HG02970 (cell line): ENCODE data around the gene SDHAF3.
"Not testable (repeated sequence)": the region's sequence is repeated elsewhere in the genome, so short reads cannot be mapped to it uniquely, and the experiment has no call there.

ENCODE experiments used
- ATAC-seq: cut with Tn5 transposase; IDR thresholded peaks from one replicate; pipeline ENCODE4 v1.9.1; 2021; ENCODE audit warnings: mild to moderate bottlenecking, moderate library complexity, moderate number of reproducible peaks; ENCODE audit not compliant: unreplicated experiment, low FRiP score

SDHAF3 gene

DNA sequence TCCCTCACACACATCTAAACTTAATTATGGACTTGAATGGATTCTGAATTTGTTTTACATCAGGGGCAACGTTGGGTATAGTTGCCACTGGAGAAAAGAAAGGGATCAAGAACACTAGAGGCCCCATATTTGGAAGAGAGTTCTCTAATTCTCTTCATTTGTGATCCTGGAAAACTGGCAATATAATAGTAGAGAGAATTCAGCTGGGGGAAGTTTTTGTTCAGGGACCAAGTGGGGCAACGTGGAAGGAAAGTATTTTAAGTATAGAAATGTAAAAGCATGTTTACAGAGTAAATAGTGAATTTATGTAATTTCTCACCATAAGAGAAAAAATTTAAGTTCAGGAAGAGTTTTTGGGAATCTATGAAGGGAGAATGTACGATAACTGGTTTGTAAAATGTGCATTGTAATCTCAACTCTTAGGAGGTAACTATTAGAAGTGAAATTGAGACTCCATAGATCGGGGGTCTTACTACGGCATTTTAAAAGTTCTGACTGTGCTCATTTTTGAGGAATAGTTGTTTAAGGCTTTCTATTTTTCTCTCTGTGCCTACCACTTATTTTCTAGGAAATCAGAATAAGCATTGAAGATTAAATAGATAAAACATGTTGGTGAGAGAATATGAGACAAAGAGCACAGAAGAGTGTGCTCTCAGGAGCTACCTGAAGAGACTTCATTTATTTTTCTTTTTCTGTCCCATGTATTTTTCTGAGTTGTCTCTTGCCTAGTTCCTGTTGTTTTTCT lies 3.4 kb downstream of the SDHAF3 start:
- no peak for ATAC-seq

DNA sequence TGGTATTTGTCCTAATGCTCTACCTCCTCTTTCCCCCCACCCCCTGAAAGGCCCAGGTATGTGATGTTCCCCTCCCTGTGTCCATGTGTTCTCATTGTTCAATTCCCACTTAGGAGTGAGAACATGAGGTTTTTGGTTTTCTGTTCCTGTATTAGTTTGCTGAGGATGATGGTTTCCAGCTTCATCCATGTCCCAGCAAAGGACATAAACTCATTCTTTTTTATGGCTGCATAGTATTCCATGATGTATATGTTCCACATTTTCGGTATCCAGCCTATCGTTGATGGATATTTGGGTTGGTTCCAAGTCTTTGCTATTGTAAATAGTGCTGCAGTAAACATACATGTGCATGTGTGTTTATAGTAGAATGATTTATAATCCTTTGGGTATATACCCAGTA lies 5.6 kb downstream of the SDHAF3 start:
- not testable (repeated sequence) for ATAC-seq

- ATAC-seq = no peak
These were observed 9.1 kb downstream of the SDHAF3 start for GRCh38 chr7:97126483-97127171.

DNA sequence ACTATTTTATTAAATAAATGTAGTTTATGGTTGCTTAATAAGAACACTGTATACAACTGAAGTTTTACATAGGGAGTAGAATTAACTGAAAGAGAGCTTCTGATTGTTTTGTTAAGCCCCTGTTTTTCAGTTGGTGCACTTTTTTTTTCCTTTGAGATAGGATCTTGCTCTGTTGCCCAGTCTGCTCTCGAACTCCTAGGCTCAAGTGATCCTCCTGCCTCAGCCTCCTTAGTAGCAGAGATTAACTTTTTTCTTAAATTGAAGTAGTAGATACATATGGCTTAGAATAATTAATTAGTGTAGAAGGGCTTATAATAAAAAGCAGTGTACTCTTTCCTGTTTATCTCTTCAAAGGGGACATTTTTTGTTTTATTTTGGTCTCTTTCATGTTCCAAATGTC lies 11.2 kb downstream of the SDHAF3 start:
- no peak for ATAC-seq

GRCh38 chr7:97130417-97131139 lies 13.1 kb downstream of the SDHAF3 start:
- no peak for ATAC-seq

GRCh38 chr7:97133159-97133558 lies 15.7 kb downstream of the SDHAF3 start:
- ATAC-seq = no peak

DNA sequence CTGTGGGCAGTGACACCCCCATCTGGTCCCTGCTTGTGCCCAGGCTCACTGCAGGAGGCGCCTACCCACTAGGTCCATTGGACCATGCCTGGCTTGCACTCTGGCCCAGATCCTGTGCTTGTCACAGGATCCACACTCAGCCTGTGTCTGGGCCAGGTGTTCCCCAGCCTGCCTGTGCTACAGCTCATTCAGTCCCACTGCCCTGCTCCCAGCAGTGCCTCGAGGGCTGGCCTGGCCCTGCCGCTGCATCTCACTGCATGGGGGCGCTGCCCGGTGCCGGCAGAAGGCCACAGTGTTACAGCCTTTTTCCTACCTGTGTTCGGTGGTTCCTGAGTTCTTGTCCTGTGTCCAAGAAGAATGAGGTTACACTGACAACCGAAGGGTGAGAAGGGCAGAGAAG lies 21.3 kb downstream of the SDHAF3 start:
- ATAC-seq = no peak

DNA sequence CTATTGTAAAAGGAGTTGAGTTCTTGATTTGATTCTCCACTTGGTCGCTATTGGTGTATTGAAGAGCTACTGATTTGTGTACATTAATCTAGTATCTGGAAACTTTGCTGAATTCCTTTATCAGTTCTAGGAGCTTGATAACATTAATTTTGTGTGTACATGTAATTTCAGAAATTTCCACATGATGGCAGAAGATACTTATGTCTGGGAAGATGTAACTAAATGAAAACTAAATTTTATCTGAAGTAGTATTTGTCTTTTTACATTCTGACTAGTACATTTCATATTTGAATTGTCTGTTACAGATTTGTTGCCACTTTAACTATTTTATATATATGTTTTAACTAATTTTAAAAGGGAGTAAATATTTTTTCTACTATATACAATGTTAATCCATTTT lies 27.6 kb downstream of the SDHAF3 start:
- no peak for ATAC-seq

DNA sequence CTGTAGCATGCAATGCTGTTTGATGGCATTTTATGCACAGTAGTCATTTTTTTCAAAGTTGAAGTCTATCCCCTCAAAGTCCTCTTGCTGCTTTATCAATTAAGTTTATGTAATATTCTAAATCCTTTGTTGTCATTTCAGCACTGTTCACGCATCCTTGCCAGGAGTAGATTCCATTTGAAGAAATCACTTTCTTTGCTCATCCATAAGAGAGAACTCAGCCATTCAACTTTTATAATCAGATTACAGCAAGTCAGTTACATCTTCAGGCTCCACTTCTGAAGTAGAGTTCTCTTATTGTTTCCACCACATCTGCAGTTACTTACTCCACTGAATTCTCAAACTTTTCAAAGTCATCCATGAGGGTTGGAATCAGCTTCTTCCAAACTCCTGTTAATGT lies 32.3 kb downstream of the SDHAF3 start:
- ATAC-seq = no peak

GRCh38 chr7:97155897-97156418 lies 38.5 kb downstream of the SDHAF3 start:
- ATAC-seq = no peak

GRCh38 chr7:97159984-97160383 lies 42.5 kb downstream of the SDHAF3 start:
- not testable (repeated sequence) for ATAC-seq

- not testable (repeated sequence) for ATAC-seq
These were observed 44.1 kb downstream of the SDHAF3 start for GRCh38 chr7:97161609-97162008.

GRCh38 chr7:97166308-97166707 lies 48.8 kb downstream of the SDHAF3 start:
- ATAC-seq = no peak

DNA sequence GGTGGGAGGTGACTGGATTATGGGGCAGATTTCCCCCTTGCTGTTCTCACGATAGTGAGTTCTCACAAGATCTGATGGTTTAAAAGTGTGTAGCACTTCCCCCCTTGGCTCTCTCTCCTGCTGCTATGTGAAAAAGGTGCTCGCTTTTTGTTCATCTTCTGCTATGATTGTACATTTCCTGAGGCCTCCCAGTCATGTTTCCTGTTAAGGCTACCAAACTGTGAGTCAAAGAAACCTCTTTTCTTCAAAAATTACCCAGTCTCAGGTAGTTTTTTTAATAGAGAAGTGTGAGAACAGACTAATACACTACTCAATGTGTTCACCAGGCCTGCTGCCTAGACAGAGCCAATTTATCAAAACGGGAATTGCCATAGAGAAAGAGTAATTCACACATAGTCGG lies 49.7 kb downstream of the SDHAF3 start:
- ATAC-seq = no peak

- no peak for ATAC-seq
These were observed 50.3 kb downstream of the SDHAF3 start for GRCh38 chr7:97167749-97168148.

- no peak for ATAC-seq
These were observed 56.8 kb downstream of the SDHAF3 start for GRCh38 chr7:97174303-97174702.

DNA sequence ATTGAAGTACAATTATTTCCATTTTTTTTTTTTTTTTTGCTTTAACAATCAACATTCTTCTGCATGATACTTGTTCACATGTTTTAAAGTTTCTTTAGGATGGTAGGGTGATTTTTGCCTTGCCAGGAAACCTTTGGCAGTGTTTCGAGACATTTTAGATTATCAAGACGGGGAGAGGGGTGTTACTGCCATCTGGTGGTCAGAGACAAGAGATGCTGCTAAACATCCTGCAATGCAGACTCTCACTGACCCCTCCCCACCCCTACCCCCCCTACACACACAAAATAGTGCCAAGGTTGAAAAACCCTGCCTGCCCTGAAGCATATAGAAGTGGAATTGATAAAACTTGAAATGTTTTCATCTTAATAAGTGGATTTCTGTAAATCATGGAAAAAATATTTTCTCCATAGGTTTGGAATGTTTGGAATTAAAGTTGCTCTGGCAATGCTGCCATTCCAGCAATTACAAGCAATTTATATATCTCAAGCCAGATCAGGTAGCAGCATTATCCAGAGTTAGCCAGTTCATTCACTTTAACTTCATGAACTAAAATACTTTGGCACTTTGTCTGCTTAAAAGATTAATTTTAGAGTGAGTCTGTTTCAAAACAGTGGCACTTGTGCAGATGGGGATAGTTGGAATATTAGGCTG lies 62.1 kb downstream of the SDHAF3 start:
- ATAC-seq = no peak

GRCh38 chr7:97187067-97187466 lies 69.6 kb downstream of the SDHAF3 start:
- ATAC-seq = no peak

- not testable (repeated sequence) for ATAC-seq
These were observed 78.7 kb downstream of the SDHAF3 start for GRCh38 chr7:97196174-97196573.

GRCh38 chr7:97198596-97198995 lies 81.1 kb downstream of the SDHAF3 start:
- ATAC-seq = no peak

DNA sequence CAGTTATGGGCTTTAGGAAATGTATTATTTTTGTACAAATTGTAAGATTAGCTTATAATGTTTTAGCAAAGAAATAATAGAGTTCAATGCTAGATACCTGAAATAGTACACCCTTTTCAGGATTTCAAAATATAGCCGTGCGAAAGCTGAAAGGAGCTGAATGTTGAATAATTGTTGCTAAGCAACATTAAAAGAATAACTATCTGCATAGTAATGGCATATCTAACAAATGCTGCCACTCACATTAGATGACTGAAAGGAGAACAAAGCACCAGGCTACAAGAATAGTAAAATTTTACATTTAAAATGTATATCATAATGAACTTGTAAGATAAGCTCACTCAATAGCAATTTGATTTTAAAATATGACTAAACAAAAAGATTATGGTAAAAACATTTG lies 82.5 kb downstream of the SDHAF3 start:
- no peak for ATAC-seq
